Left lung (tissue), 10 donors: ENCODE results near the gene ENTR1. TPM values are rescaled to one million over a fixed set of nuclear protein-coding genes. Genes with fewer than 3 reads are reported as not detected.

ENCODE experiments used
- ATAC-seq: fragments of 200-7000 bp; cut with Tn5 transposase; one replicate; pipeline ENCODE4 v1.9.1; 2020; ENCODE audit warnings: moderate library complexity
- DNase-seq, 4 donors: peaks; one replicate each; pipeline ENCODE4 v3.0.0-alpha.2; 2013 to 2020
- H3K27ac ChIP-seq, 2 donors: fragments of 200-600 bp; sonication (generic) in 1 of 2; one replicate each; pipeline versions ENCODE4 v1.5.0 to v1.8.0; 2020 to 2021
- H3K27me3 ChIP-seq, 2 donors: fragments of 200-600 bp; sonication (generic) in 1 of 2; one replicate each; pipeline versions ENCODE4 v1.5.0 to v1.8.0; 2020 to 2021
- H3K36me3 ChIP-seq, 2 donors: fragments of 200-600 bp; sonication (generic) in 1 of 2; one replicate each; pipeline versions ENCODE4 v1.5.0 to v1.8.0; 2020 to 2021
- H3K4me1 ChIP-seq, 2 donors: fragments of 200-600 bp; one replicate each; pipeline ENCODE4 v1.8.0; 2021
- H3K4me3 ChIP-seq, 2 donors: fragments of 200-600 bp; sonication (generic) in 1 of 2; one replicate each; pipeline versions ENCODE4 v1.5.0 to v1.8.0; 2020 to 2021; ENCODE audit warnings: mild to moderate bottlenecking in 1 of 2
- H3K9me3 ChIP-seq, 2 donors: fragments of 200-600 bp; sonication (generic) in 1 of 2; one replicate each; pipeline versions ENCODE4 v1.5.0 to v1.8.0; 2020 to 2021
- intact Hi-C, 2 donors: fragments of 100-400 bp; cut with DNase I; formaldehyde crosslinking; loops; one replicate each; pipeline versions ENCODE4 v1.11.2 to v1.14.2; 2022
- polyA plus RNA-seq, 6 donors: library from polyadenylated mRNA; unstranded; fragments of 120-200 nt; gene quantifications; one replicate each; pipeline ENCODE4 v1.2.1, GENCODE V29; 2013; ENCODE audit not compliant: insufficient read length in 6 of 6
- total RNA-seq, 2 donors: library from RNA; stranded (reverse); fragmentation: NEBNext Ultra II Directional; extraction: Animal tissue kit (Norgen Biotek cat#: 25700); gene quantifications; one replicate each; pipeline ENCODE4 v1.2.1, GENCODE V29; 2021
- TF ChIP-seq, protein P1 (sequence below), 2 donors: fragments of 200-600 bp; sonication (generic) in 1 of 2; IDR thresholded peaks; one replicate each; pipeline versions ENCODE4 v1.5.0 to v1.8.0; 2021; ENCODE audit warnings: antibody characterized with exemption in 2 of 2
- donor health status: DM: no; HTN: yes; CAD: no.
- donor health status: DM: no; HTN: no; CAD: no.

Gene ENTR1
- total and polyA plus RNA-seq, 8 donors, result 37.8 to 64.5 (median 51.8) TPM

DNA sequence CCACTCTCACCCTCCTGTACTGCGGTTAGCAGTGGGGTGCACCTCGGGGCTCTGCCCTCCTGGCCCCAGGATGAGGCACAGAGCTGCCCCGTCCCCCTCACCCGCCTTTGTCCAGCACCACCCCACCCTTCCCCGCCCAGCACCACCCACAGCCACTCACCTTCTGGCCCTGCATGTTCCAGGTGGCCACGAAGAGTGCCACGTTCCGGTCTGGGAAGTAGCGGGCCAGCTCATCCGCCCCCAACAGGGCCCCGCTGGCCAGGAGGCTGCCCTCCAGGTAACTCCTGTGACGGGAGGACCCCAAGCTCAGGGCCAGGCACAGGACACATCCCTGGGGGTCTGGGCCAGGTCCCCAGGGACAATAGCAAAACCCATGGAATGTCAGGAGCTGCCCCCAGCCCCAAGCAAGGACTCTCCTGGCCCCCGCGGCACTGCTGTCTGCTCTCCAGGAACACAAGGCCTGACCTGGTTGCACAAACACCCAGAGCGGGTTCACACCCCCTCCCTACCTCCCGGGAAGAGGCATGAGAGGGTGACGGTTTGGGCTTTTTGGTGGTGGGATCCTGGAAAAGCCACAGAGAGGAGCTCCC lies 24.3 kb upstream of the ENTR1 start:
- no peak overlapping the region for H3K4me3 ChIP-seq
- H3K27ac ChIP-seq, result no peak overlapping the region
- intact Hi-C loops, result no loop called here
- TF ChIP-seq, protein P1, sequence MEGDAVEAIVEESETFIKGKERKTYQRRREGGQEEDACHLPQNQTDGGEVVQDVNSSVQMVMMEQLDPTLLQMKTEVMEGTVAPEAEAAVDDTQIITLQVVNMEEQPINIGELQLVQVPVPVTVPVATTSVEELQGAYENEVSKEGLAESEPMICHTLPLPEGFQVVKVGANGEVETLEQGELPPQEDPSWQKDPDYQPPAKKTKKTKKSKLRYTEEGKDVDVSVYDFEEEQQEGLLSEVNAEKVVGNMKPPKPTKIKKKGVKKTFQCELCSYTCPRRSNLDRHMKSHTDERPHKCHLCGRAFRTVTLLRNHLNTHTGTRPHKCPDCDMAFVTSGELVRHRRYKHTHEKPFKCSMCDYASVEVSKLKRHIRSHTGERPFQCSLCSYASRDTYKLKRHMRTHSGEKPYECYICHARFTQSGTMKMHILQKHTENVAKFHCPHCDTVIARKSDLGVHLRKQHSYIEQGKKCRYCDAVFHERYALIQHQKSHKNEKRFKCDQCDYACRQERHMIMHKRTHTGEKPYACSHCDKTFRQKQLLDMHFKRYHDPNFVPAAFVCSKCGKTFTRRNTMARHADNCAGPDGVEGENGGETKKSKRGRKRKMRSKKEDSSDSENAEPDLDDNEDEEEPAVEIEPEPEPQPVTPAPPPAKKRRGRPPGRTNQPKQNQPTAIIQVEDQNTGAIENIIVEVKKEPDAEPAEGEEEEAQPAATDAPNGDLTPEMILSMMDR (IDR thresholded peaks at IDR 0.05), result no peak
- peaks cover 0 to 42% of the 10 kb centered on the region in 2 donors for H3K36me3 ChIP-seq
- DNase-seq, result no peak
- H3K27me3 ChIP-seq, result peaks cover 0 to 11% of the 10 kb centered on the region in 2 donors
- no peak for ATAC-seq
- H3K9me3 ChIP-seq, result no peaks in the 10 kb centered on the region
- peaks cover 13 to 32% of the 10 kb centered on the region in 2 donors for H3K4me1 ChIP-seq

- Histone ChIP-seq H3K27ac (no peak overlapping the region), H3K27me3 (peaks cover 0 to 9% of the 10 kb centered on the region in 2 donors), H3K4me3 (no peak overlapping the region), H3K9me3 (no peaks in the 10 kb centered on the region), H3K4me1 (peaks cover 13 to 28% of the 10 kb centered on the region in 2 donors), H3K36me3 (peaks cover 0 to 49% of the 10 kb centered on the region in 2 donors)
- intact Hi-C loops, result no loop called here
- TF ChIP-seq, protein P1 (IDR thresholded peaks at IDR 0.05), result no peak
- DNase-seq (peak in 1 of 4 donors; percentile 67), ATAC-seq (no peak)
Observed at GRCh38 chr9:136433849-136434579, 23.6 kb upstream of the ENTR1 start.

GRCh38 chr9:136433043-136433715 lies 22.8 kb upstream of the ENTR1 start:
- Histone ChIP-seq H3K27me3 (peaks cover 0 to under 1% of the 10 kb centered on the region in 2 donors), H3K4me1 (peaks cover 13 to 20% of the 10 kb centered on the region in 2 donors), H3K36me3 (peaks cover 0 to 57% of the 10 kb centered on the region in 2 donors), H3K9me3 (no peaks in the 10 kb centered on the region), H3K27ac (no peak overlapping the region), H3K4me3 (no peak overlapping the region)
- intact Hi-C loops, result no loop called here
- ATAC-seq (no peak), DNase-seq (peak in 1 of 4 donors; percentile 60)
- TF ChIP-seq, protein P1 (IDR thresholded peaks at IDR 0.05), result no peak

- Histone ChIP-seq H3K27ac (no peak overlapping the region), H3K36me3 (peaks cover 0 to 57% of the 10 kb centered on the region in 2 donors), H3K4me1 (peaks cover 7 to 14% of the 10 kb centered on the region in 2 donors), H3K9me3 (no peaks in the 10 kb centered on the region), H3K27me3 (no peaks in the 10 kb centered on the region), H3K4me3 (no peak overlapping the region)
- ATAC-seq, result no peak
- TF ChIP-seq, protein P1 (IDR thresholded peaks at IDR 0.05), result no peak
- intact Hi-C loops, result no loop called here
- peak in 1 of 4 donors; percentile 68 for DNase-seq
Observed at GRCh38 chr9:136432591-136432990, 22.2 kb upstream of the ENTR1 start.
